ENCODE data around the gene TF.

DNA sequence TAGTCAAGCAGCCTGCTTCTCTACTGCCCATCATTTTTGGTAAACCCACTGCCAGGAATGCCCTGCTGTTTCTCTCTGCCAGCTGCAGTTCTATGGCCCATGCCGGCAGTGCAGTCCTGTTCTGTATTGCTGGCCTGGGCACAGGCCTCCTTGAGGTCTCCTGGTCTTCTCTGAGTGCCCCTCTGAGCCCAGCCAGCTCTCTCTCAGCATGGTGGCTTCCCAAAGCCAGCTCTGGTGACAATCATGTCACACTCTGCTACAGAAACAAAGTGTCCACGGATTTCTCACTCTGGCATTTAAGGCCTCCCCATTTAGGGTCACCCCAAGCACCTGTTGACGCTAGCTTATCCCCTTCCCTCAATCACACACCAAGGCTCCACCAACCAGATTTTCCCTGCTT, 83.9 kb downstream of the TF start:
- no peak for TF ChIP-seq EZH2 (IDR thresholded peaks at IDR 0.05; ENCODE audit: insufficient read depth, low read length)
- TF ChIP-seq CTCF (IDR thresholded peaks at IDR 0.05; ENCODE audit: insufficient read depth, low read depth, low read length) = no peak

Data from astrocyte (in vitro differentiated cells and primary cell).